Panc1 (cell line): ENCODE measurements around the gene PPARGC1A. TPM values are rescaled to one million over a fixed set of nuclear protein-coding genes. Genes with fewer than 3 reads are reported as not detected.

ENCODE experiments used
- ATAC-seq: fragments of 200-7000 bp; cut with Tn5 transposase; 2 replicates; pipeline ENCODE4 v1.9.1; 2020; ENCODE audit warnings: mild to moderate bottlenecking, moderate library complexity
- BruUV-seq: library from RNA; stranded (reverse); fragments of 400-500 nt; replicated peaks from 2 replicates; lab custom pipeline; 2021; lab: Mats Ljungman, UMichigan
- CTCF ChIA-PET: fragments of 300-600 bp; sonication (Branson Sonifier 250); formaldehyde crosslinking; loops from one replicate; lab custom pipeline; 2022; ENCODE audit warnings: antibody characterized with exemption; lab: Charles Lee
- POLR2A ChIA-PET: fragments of 300-600 bp; sonication (Branson Sonifier 250); formaldehyde crosslinking; loops from one replicate; lab custom pipeline; 2022; ENCODE audit warnings: antibody characterized with exemption; lab: Charles Lee
- DNase-seq: peaks from one replicate; pipeline ENCODE4 v3.0.0-alpha.2; 2010; ENCODE audit warnings: low read depth, low spot score
- H3K27ac ChIP-seq: 2 replicates; pipeline ENCODE4 v1.5.1; 2011; ENCODE audit warnings: mild to moderate bottlenecking, low read length, inconsistent platforms
- H3K27me3 ChIP-seq: fragments of 200-500 bp; sonication (Bioruptor generic); 2 replicates; pipeline ENCODE4 v1.6.0; 2014; ENCODE audit warnings: low read length, inconsistent platforms; ENCODE audit not compliant: control insufficient read depth, insufficient read depth
- H3K36me3 ChIP-seq: fragments of 200-500 bp; sonication (Bioruptor generic); 2 replicates; pipeline ENCODE4 v1.5.1; 2014; ENCODE audit warnings: inconsistent platforms, mild to moderate bottlenecking, low read length, moderate library complexity; ENCODE audit not compliant: control insufficient read depth, insufficient read depth
- H3K4me1 ChIP-seq: 2 replicates; pipeline ENCODE4 v1.5.1; 2011; ENCODE audit warnings: inconsistent platforms, mild to moderate bottlenecking, low read length, moderate library complexity; ENCODE audit not compliant: control insufficient read depth, insufficient read depth
- H3K4me3 ChIP-seq, 2 experiments: 2 replicates each; pipeline ENCODE4 v1.5.1; 2011 to 2012; ENCODE audit warnings: low read depth in 2 of 2, low read length in 2 of 2, mild to moderate bottlenecking in 2 of 2, inconsistent platforms in 1 of 2, moderate library complexity in 1 of 2
- H3K9me3 ChIP-seq: fragments of 200-500 bp; sonication (Bioruptor generic); 2 replicates; pipeline ENCODE4 v1.5.1; 2014; ENCODE audit warnings: low read depth, mild to moderate bottlenecking, inconsistent platforms, low read length, moderate library complexity; ENCODE audit not compliant: control insufficient read depth, insufficient read depth
- CTCF ChIP-seq: fragments of 450-650 bp; IDR thresholded peaks from 2 replicates; pipeline ENCODE4 v1.5.1; 2017; ENCODE audit warnings: mild to moderate bottlenecking
- POLR2AphosphoS5 ChIP-seq: IDR thresholded peaks from 2 replicates; pipeline ENCODE4 v1.6.1; 2012; ENCODE audit warnings: mild to moderate bottlenecking, low read depth, low read length, moderate library complexity
- REST ChIP-seq, 2 experiments: IDR thresholded peaks; 2 replicates each; pipeline ENCODE4 v1.6.1; 2011 to 2012; ENCODE audit warnings: low read depth in 2 of 2, control low read depth in 1 of 2, low read length in 1 of 2, mild to moderate bottlenecking in 1 of 2, moderate library complexity in 1 of 2; ENCODE audit not compliant: insufficient read depth in 1 of 2
- in situ Hi-C: cut with HindIII; loops from 2 replicates; pipeline ENCODE4 v1.10.0; 2016; ENCODE audit warnings: low sequenced_read_pairs, low pct_unique_long_range_greater_than_20kb
- intact Hi-C: fragments of 100-400 bp; cut with micrococcal nuclease; formaldehyde crosslinking; loops from one replicate; pipeline ENCODE4 v1.10.0; 2022; ENCODE audit not compliant: unreplicated experiment
- total RNA-seq: library from RNA; stranded (reverse); gene quantifications from one replicate; pipeline ENCODE4 v1.2.1, GENCODE V29; 2021; ENCODE audit not compliant: unreplicated experiment

Gene PPARGC1A
- total RNA-seq, 1 experiment from 2014 or later, result 0.59 TPM

GRCh38 chr4:23903859-23904438 is 14.1 kb upstream of the PPARGC1A start:
- DNase-seq (no peak), ATAC-seq (no peak)
- H3K36me3 ChIP-seq, result no peaks in the 10 kb centered on the region
- CTCF ChIA-PET, result no interaction called here
- H3K9me3 ChIP-seq, result no peaks in the 10 kb centered on the region
- no peaks in the 10 kb centered on the region for H3K4me1 ChIP-seq
- H3K4me3 ChIP-seq, result no peak overlapping the region
- H3K27me3 ChIP-seq, result no peaks in the 10 kb centered on the region
- in situ Hi-C loops, result no loop called here
- TF ChIP-seq REST (IDR thresholded peaks at IDR 0.05; ENCODE audit: insufficient read depth in 1 of 2, low read depth in 2 of 2, low read length in 1 of 2), result no peak
- no peak for TF ChIP-seq POLR2AphosphoS5
- TF ChIP-seq CTCF, result no peak
- H3K27ac ChIP-seq, result no peak overlapping the region
- intact Hi-C loops, result no loop called here
- BruUV-seq, result no TSS peak
- POLR2A ChIA-PET, result no interaction called here

GRCh38 chr4:23902222-23902804 is 12.5 kb upstream of the PPARGC1A start:
- Histone ChIP-seq H3K27me3 (no peaks in the 10 kb centered on the region), H3K4me1 (no peaks in the 10 kb centered on the region), H3K4me3 (no peak overlapping the region), H3K9me3 (no peaks in the 10 kb centered on the region), H3K27ac (no peak overlapping the region), H3K36me3 (no peaks in the 10 kb centered on the region)
- ChIA-PET POLR2A (interaction anchor here (0.6 kb wide), 1 partner anchor 26 kb away, joined by 13 read pairs; no protein-coding TSS in a partner anchor), CTCF (no interaction called here)
- TF ChIP-seq REST (IDR thresholded peaks at IDR 0.05; ENCODE audit: insufficient read depth in 1 of 2, low read depth in 2 of 2, low read length in 1 of 2) (no peak), CTCF (peak; percentile 16; the same call in 1 of the 2 replicates)
- no TSS peak for BruUV-seq
- no peak for DNase-seq
- ATAC-seq, result no peak
- intact Hi-C loops (no loop called here), in situ Hi-C loops (no loop called here)
